Panc1 (cell line): Measurements from ENCODE around the gene MRFAP1L1.

Experiments
- POLR2AphosphoS5 ChIP-seq: IDR thresholded peaks from 2 replicates; pipeline ENCODE4 v1.6.1; 2012; ENCODE audit warnings: mild to moderate bottlenecking, low read depth, low read length, moderate library complexity
- SIN3A ChIP-seq: IDR thresholded peaks from 2 replicates; pipeline ENCODE4 v1.6.1; 2012; ENCODE audit warnings: low read depth, mild to moderate bottlenecking, low read length, moderate library complexity, borderline replicate concordance; ENCODE audit not compliant: insufficient read depth
- TCF7L2 ChIP-seq: IDR thresholded peaks from 2 replicates; pipeline ENCODE4 v1.6.1; 2011; ENCODE audit warnings: mild to moderate bottlenecking, low read depth, low read length, inconsistent platforms
- TF ChIP-seq, protein P1 (sequence below): fragments of 450-650 bp; IDR thresholded peaks from 2 replicates; pipeline ENCODE4 v1.5.1; 2017; ENCODE audit warnings: mild to moderate bottlenecking
- TF ChIP-seq, protein P2 (sequence below), 2 experiments: IDR thresholded peaks; 2 replicates each; pipeline ENCODE4 v1.6.1; 2011 to 2012; ENCODE audit warnings: low read depth in 2 of 2, control low read depth in 1 of 2, low read length in 1 of 2, mild to moderate bottlenecking in 1 of 2, moderate library complexity in 1 of 2; ENCODE audit not compliant: insufficient read depth in 1 of 2

DNA sequence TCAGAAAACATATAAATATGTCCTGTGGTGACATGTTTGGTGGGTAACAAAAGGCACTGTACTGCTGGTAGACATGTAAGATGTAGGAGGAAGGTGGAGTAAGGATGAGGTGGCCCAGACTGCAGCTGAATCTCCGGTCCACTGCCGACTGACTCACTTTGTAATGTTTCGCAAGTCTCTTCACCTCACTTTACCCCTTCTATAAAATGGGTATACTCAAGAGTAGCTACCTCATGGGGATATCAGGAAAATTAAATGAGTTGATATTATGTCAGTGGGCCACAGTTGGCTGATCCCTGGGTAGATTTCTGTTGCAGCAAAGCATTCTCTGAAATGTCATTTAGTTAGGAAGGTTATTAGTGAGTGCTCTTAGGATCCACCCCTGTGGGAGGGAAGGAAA, 47.1 kb downstream of the MRFAP1L1 start:
- TF ChIP-seq, protein P1, sequence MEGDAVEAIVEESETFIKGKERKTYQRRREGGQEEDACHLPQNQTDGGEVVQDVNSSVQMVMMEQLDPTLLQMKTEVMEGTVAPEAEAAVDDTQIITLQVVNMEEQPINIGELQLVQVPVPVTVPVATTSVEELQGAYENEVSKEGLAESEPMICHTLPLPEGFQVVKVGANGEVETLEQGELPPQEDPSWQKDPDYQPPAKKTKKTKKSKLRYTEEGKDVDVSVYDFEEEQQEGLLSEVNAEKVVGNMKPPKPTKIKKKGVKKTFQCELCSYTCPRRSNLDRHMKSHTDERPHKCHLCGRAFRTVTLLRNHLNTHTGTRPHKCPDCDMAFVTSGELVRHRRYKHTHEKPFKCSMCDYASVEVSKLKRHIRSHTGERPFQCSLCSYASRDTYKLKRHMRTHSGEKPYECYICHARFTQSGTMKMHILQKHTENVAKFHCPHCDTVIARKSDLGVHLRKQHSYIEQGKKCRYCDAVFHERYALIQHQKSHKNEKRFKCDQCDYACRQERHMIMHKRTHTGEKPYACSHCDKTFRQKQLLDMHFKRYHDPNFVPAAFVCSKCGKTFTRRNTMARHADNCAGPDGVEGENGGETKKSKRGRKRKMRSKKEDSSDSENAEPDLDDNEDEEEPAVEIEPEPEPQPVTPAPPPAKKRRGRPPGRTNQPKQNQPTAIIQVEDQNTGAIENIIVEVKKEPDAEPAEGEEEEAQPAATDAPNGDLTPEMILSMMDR: no peak
- TF ChIP-seq, protein P2, sequence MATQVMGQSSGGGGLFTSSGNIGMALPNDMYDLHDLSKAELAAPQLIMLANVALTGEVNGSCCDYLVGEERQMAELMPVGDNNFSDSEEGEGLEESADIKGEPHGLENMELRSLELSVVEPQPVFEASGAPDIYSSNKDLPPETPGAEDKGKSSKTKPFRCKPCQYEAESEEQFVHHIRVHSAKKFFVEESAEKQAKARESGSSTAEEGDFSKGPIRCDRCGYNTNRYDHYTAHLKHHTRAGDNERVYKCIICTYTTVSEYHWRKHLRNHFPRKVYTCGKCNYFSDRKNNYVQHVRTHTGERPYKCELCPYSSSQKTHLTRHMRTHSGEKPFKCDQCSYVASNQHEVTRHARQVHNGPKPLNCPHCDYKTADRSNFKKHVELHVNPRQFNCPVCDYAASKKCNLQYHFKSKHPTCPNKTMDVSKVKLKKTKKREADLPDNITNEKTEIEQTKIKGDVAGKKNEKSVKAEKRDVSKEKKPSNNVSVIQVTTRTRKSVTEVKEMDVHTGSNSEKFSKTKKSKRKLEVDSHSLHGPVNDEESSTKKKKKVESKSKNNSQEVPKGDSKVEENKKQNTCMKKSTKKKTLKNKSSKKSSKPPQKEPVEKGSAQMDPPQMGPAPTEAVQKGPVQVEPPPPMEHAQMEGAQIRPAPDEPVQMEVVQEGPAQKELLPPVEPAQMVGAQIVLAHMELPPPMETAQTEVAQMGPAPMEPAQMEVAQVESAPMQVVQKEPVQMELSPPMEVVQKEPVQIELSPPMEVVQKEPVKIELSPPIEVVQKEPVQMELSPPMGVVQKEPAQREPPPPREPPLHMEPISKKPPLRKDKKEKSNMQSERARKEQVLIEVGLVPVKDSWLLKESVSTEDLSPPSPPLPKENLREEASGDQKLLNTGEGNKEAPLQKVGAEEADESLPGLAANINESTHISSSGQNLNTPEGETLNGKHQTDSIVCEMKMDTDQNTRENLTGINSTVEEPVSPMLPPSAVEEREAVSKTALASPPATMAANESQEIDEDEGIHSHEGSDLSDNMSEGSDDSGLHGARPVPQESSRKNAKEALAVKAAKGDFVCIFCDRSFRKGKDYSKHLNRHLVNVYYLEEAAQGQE (IDR thresholded peaks at IDR 0.05; ENCODE audit: insufficient read depth in 1 of 2, low read depth in 2 of 2, low read length in 1 of 2): no peak
- TF ChIP-seq POLR2AphosphoS5 (no peak), SIN3A (no peak), TCF7L2 (no peak)
